HEK293 (cell line): ENCODE data around the gene DRC1.

Experiments used
- CTCF ChIA-PET: fragments of 350-600 bp; formaldehyde crosslinking; extraction: SDS; loops from one replicate; lab custom pipeline; 2021; ENCODE audit warnings: antibody characterized with exemption; lab: Yijun Ruan, JAX
- POLR2A ChIA-PET: fragments of 300-600 bp; formaldehyde crosslinking; extraction: SDS; loops from one replicate; lab custom pipeline; 2020; ENCODE audit warnings: antibody characterized with exemption, inconsistent platforms; lab: Yijun Ruan, JAX
- H3K27ac ChIP-seq: fragments of 200-500 bp; sonication (Bioruptor generic); 2 replicates; pipeline ENCODE4 v1.5.1; 2014; ENCODE audit warnings: low read depth, low read length, control low read depth, inconsistent platforms; ENCODE audit errors: extremely low read depth
- H3K36me3 ChIP-seq, 2 experiments: fragments of 200-500 bp in 1 of 2; sonication (Bioruptor generic) in 1 of 2; 1 replicate in 1 of 2; 2 replicates in 1 of 2; pipeline ENCODE4 v1.5.1; 2014 to 2017; ENCODE audit warnings: inconsistent platforms in 2 of 2, low read length in 2 of 2; ENCODE audit not compliant: control insufficient read depth in 2 of 2, insufficient read depth in 1 of 2
- H3K4me1 ChIP-seq: fragments of 200-500 bp; sonication (Bioruptor generic); 2 replicates; pipeline ENCODE4 v1.5.1; 2014; ENCODE audit warnings: mild to moderate bottlenecking, low read length, inconsistent platforms; ENCODE audit not compliant: control insufficient read depth, insufficient read depth
- H3K4me3 ChIP-seq: 2 replicates; pipeline ENCODE4 v1.5.1; 2011; ENCODE audit warnings: low read depth, mild to moderate bottlenecking, control low read depth, low read length, moderate library complexity
- H3K9me3 ChIP-seq: fragments of 200-500 bp; sonication (Bioruptor generic); 2 replicates; pipeline ENCODE4 v1.5.1; 2014; ENCODE audit warnings: low read depth, low read length, inconsistent platforms; ENCODE audit not compliant: control insufficient read depth, insufficient read depth
- BCL11A ChIP-seq: fragments of 450-650 bp; formaldehyde crosslinking; IDR thresholded peaks from 2 replicates; pipeline ENCODE4 v1.5.1; 2016; ENCODE audit warnings: low read depth, missing biosample characterization, missing genetic modification characterization
- KLF16 ChIP-seq: fragments of 450-650 bp; formaldehyde crosslinking; IDR thresholded peaks from 2 replicates; pipeline ENCODE4 v1.5.1; 2017; ENCODE audit warnings: missing biosample characterization, missing genetic modification characterization
- OSR2 ChIP-seq: fragments of 450-650 bp; formaldehyde crosslinking; IDR thresholded peaks from 2 replicates; pipeline ENCODE4 v1.5.1; 2016; ENCODE audit warnings: missing biosample characterization, missing genetic modification characterization
- PBX3 ChIP-seq: sonication (generic); formaldehyde crosslinking; IDR thresholded peaks from 2 replicates; pipeline ENCODE4 v1.8.1; 2022; ENCODE audit warnings: mild to moderate bottlenecking, moderate library complexity, missing genetic modification reagents
- SALL2 ChIP-seq: fragments of 450-650 bp; formaldehyde crosslinking; IDR thresholded peaks from 2 replicates; pipeline ENCODE4 v1.5.0; 2017; ENCODE audit warnings: missing biosample characterization, mild to moderate bottlenecking, missing genetic modification characterization, borderline replicate concordance
- ZBTB21 ChIP-seq: fragments of 450-650 bp; formaldehyde crosslinking; IDR thresholded peaks from 2 replicates; pipeline ENCODE4 v1.5.1; 2017; ENCODE audit warnings: missing biosample characterization, missing genetic modification characterization
- ZEB2 ChIP-seq: fragments of 450-650 bp; formaldehyde crosslinking; IDR thresholded peaks from 2 replicates; pipeline ENCODE4 v1.5.1; 2016; ENCODE audit warnings: missing biosample characterization, missing genetic modification characterization
- ZNF157 ChIP-seq: fragments of 450-650 bp; formaldehyde crosslinking; IDR thresholded peaks from 2 replicates; pipeline ENCODE4 v1.5.1; 2016; ENCODE audit warnings: missing biosample characterization, missing genetic modification characterization
- ZNF202 ChIP-seq: fragments of 450-650 bp; formaldehyde crosslinking; IDR thresholded peaks from 2 replicates; pipeline ENCODE4 v1.5.1; 2016; ENCODE audit warnings: missing biosample characterization, missing genetic modification characterization, borderline replicate concordance
- ZNF404 ChIP-seq: fragments of 450-650 bp; formaldehyde crosslinking; IDR thresholded peaks from 2 replicates; pipeline ENCODE4 v1.5.1; 2017; ENCODE audit warnings: missing biosample characterization, missing genetic modification characterization
- ZNF426 ChIP-seq: fragments of 450-650 bp; formaldehyde crosslinking; IDR thresholded peaks from 2 replicates; pipeline ENCODE4 v1.5.1; 2017; ENCODE audit warnings: missing biosample characterization, missing genetic modification characterization, mild to moderate bottlenecking, inconsistent platforms, moderate library complexity
- ZNF555 ChIP-seq: fragments of 450-650 bp; formaldehyde crosslinking; conservative IDR thresholded peaks from 2 replicates; pipeline ENCODE4 v1.5.1; 2017; ENCODE audit warnings: missing biosample characterization, mild to moderate bottlenecking, missing genetic modification characterization, inconsistent platforms
- ZNF580 ChIP-seq: fragments of 450-650 bp; formaldehyde crosslinking; IDR thresholded peaks from 2 replicates; pipeline ENCODE4 v1.5.1; 2016; ENCODE audit warnings: missing biosample characterization, missing genetic modification characterization
- ZNF658 ChIP-seq: fragments of 450-650 bp; formaldehyde crosslinking; IDR thresholded peaks from 2 replicates; pipeline ENCODE4; 2016; ENCODE audit warnings: missing biosample characterization, missing genetic modification characterization
- ZSCAN16 ChIP-seq: fragments of 450-650 bp; formaldehyde crosslinking; IDR thresholded peaks from 2 replicates; pipeline ENCODE4 v1.5.1; 2016; ENCODE audit warnings: missing biosample characterization, missing genetic modification characterization
- TF ChIP-seq, protein P1 (sequence below): IDR thresholded peaks from 2 replicates; pipeline ENCODE4 v1.6.1; 2011; ENCODE audit warnings: mild to moderate bottlenecking, low read depth, low read length, borderline replicate concordance
- TF ChIP-seq, protein P2 (sequence below): fragments of 450-650 bp; formaldehyde crosslinking; IDR thresholded peaks from 2 replicates; pipeline ENCODE4 v1.5.1; 2016; ENCODE audit warnings: missing biosample characterization, missing genetic modification characterization
- TF ChIP-seq, protein P3 (sequence below): fragments of 450-650 bp; formaldehyde crosslinking; IDR thresholded peaks from 2 replicates; pipeline ENCODE4 v1.5.1; 2016; ENCODE audit warnings: missing biosample characterization, missing genetic modification characterization, low read depth

Gene DRC1

DNA sequence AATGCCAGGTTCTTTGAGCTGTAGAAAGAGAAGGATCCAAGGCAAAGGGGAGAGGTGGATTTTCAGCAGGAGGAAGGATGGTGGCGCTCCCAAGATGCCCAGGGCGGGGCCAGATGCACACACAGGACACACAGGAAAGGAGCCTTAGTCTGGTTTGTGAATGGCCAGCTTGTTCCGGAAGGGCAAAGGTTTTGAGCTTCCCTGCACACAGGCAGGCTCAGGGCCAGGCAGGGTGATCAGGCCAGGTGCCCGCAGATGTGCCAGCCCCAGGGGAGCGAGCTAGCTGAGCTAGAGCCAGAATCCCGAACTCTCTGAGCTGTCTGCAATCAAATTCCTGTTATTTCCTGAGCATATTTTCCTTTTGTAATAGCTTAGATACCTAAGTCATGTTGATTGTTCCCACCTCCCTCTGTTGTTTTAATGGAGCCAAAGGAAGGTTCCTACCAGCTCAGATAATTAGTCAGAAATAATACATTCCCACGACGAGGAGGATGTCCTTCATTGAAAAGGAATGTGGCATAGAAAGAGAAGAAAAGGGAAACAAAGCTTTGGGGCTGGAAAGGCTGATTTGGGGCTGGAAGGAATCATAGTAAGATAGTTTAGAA lies 89.9 kb downstream of the DRC1 start:
- Histone ChIP-seq H3K4me1 (no peaks in the 10 kb centered on the region), H3K36me3 (no peaks in the 10 kb centered on the region), H3K4me3 (no peak overlapping the region), H3K27ac (no peak overlapping the region), H3K9me3 (no peaks in the 10 kb centered on the region)
- POLR2A ChIA-PET: no interaction called here
- CTCF ChIA-PET: interaction anchor here (0.5 to 1.7 kb wide), 8 partner anchors 11 to 332 kb away, joined by 3 to 13 read pairs (median 4); no protein-coding TSS in a partner anchor
- TF ChIP-seq SALL2 (tag by site-specific recombination) (no peak), ZNF580 (tag by site-specific recombination) (no peak), ZNF157 (no peak), BCL11A (no peak), ZNF426 (tag by site-specific recombination) (no peak), PBX3 (no peak), OSR2 (tag by site-specific recombination) (no peak), ZNF202 (no peak), ZEB2 (tag by site-specific recombination) (no peak), ZSCAN16 (tag by site-specific recombination) (no peak), ZNF404 (tag by site-specific recombination) (no peak), KLF16 (tag by site-specific recombination) (no peak), ZNF658 (tag by site-specific recombination) (no peak), ZNF555 (tag by site-specific recombination) (no peak), ZBTB21 (tag by site-specific recombination) (no peak)
- TF ChIP-seq, protein P1, sequence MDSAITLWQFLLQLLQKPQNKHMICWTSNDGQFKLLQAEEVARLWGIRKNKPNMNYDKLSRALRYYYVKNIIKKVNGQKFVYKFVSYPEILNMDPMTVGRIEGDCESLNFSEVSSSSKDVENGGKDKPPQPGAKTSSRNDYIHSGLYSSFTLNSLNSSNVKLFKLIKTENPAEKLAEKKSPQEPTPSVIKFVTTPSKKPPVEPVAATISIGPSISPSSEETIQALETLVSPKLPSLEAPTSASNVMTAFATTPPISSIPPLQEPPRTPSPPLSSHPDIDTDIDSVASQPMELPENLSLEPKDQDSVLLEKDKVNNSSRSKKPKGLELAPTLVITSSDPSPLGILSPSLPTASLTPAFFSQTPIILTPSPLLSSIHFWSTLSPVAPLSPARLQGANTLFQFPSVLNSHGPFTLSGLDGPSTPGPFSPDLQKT: no peak
- TF ChIP-seq, protein P2, sequence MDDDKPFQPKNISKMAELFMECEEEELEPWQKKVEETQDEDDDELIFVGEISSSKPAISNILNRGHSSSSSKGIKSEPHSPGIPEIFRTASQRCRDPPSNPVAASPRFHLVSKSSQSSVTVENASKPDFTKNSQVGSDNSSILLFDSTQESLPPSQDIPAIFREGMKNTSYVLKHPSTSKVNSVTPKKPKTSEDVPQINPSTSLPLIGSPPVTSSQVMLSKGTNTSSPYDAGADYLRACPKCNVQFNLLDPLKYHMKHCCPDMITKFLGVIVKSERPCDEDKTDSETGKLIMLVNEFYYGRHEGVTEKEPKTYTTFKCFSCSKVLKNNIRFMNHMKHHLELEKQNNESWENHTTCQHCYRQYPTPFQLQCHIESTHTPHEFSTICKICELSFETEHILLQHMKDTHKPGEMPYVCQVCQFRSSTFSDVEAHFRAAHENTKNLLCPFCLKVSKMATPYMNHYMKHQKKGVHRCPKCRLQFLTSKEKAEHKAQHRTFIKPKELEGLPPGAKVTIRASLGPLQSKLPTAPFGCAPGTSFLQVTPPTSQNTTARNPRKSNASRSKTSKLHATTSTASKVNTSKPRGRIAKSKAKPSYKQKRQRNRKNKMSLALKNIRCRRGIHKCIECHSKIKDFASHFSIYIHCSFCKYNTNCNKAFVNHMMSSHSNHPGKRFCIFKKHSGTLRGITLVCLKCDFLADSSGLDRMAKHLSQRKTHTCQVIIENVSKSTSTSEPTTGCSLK: no peak
- TF ChIP-seq, protein P3, sequence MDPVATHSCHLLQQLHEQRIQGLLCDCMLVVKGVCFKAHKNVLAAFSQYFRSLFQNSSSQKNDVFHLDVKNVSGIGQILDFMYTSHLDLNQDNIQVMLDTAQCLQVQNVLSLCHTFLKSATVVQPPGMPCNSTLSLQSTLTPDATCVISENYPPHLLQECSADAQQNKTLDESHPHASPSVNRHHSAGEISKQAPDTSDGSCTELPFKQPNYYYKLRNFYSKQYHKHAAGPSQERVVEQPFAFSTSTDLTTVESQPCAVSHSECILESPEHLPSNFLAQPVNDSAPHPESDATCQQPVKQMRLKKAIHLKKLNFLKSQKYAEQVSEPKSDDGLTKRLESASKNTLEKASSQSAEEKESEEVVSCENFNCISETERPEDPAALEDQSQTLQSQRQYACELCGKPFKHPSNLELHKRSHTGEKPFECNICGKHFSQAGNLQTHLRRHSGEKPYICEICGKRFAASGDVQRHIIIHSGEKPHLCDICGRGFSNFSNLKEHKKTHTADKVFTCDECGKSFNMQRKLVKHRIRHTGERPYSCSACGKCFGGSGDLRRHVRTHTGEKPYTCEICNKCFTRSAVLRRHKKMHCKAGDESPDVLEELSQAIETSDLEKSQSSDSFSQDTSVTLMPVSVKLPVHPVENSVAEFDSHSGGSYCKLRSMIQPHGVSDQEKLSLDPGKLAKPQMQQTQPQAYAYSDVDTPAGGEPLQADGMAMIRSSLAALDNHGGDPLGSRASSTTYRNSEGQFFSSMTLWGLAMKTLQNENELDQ (tag by site-specific recombination): no peak
